HCT116 (cell line): ENCODE data around the gene C1orf115. TPM values are rescaled to one million over a fixed set of nuclear protein-coding genes. Genes with fewer than 3 reads are reported as not detected.

Experiments
- ATAC-seq: fragments of 200-7000 bp; cut with Tn5 transposase; 2 replicates; pipeline ENCODE4 v1.9.1; 2020; ENCODE audit warnings: mild to moderate bottlenecking, moderate library complexity
- BruUV-seq: library from RNA; stranded (reverse); fragments of 400-500 nt; replicated peaks from 2 replicates; lab custom pipeline; 2021; lab: Mats Ljungman, UMichigan
- CTCF ChIA-PET: fragments of 300-600 bp; sonication (Branson Sonifier 250); formaldehyde crosslinking; loops from one replicate; lab custom pipeline; 2021; ENCODE audit warnings: antibody characterized with exemption; lab: Charles Lee
- POLR2A ChIA-PET: fragments of 300-600, 350-600 bp; sonication (Branson Sonifier 250); formaldehyde crosslinking; loops from one replicate; lab custom pipeline; 2021; ENCODE audit warnings: antibody characterized with exemption; lab: Charles Lee
- RAD21 ChIA-PET, 2 experiments: fragments of 300-600 bp; sonication (Branson Sonifier 250); formaldehyde crosslinking; loops; one replicate each; lab custom pipeline; 2023; ENCODE audit warnings: low total read pairs in 2 of 2; ENCODE audit not compliant: uncharacterized antibody in 2 of 2, unreplicated experiment in 2 of 2, low non-redundant PET in 1 of 2; lab: Charles Lee
- DNase-seq: peaks from one replicate; pipeline ENCODE4 v3.0.0-alpha.2; 2010; ENCODE audit warnings: low read depth, low spot score
- H2AFZ ChIP-seq: fragments of 200-600 bp; shearing (Covaris generic), sonication (generic); 2 replicates; pipeline ENCODE4 v1.6.1; 2017; ENCODE audit warnings: low read depth, mixed run types, mixed read lengths, antibody characterized with exemption, low read length; ENCODE audit not compliant: poor library complexity, severe bottlenecking
- H3K27ac ChIP-seq: 2 replicates; pipeline ENCODE4 v1.5.1; 2012; ENCODE audit warnings: low read depth, low read length
- H3K27me3 ChIP-seq: fragments of 200-600 bp; sonication (generic); 2 replicates; pipeline ENCODE4 v1.6.1; 2016; ENCODE audit warnings: mixed run types, low read length, mixed read lengths; ENCODE audit not compliant: insufficient read depth
- H3K36me3 ChIP-seq, 2 experiments: fragments of 200-500 bp in 1 of 2; fragments of 200-600 bp in 1 of 2; sonication (Bioruptor generic) in 1 of 2; sonication (generic) in 1 of 2; 2 replicates each; pipeline versions ENCODE4 v1.5.1 to v1.6.1; 2014 to 2016; ENCODE audit warnings: low read length in 2 of 2, inconsistent platforms in 1 of 2, mixed read lengths in 1 of 2, mixed run types in 1 of 2; ENCODE audit not compliant: insufficient read depth in 2 of 2, control insufficient read depth in 1 of 2
- H3K4me1 ChIP-seq, 2 experiments: fragments of 200-600 bp in 1 of 2; sonication (generic) in 1 of 2; 2 replicates each; pipeline versions ENCODE4 v1.5.1 to v1.6.1; 2012 to 2017; ENCODE audit warnings: low read length in 2 of 2, inconsistent platforms in 1 of 2, mild to moderate bottlenecking in 1 of 2, mixed read lengths in 1 of 2, mixed run types in 1 of 2, moderate library complexity in 1 of 2; ENCODE audit not compliant: insufficient read depth in 2 of 2, control insufficient read depth in 1 of 2
- H3K4me2 ChIP-seq: fragments of 200-600 bp; sonication (generic); 2 replicates; pipeline ENCODE4 v1.6.1; 2017; ENCODE audit warnings: mixed run types, low read length, mixed read lengths
- H3K4me3 ChIP-seq, 2 experiments: fragments of 200-600 bp in 1 of 2; sonication (generic) in 1 of 2; replicated peaks in 1 of 2; 2 replicates each; pipeline ENCODE4 v1.5.1; 2011 to 2016; ENCODE audit warnings: low read length in 2 of 2, control low read depth in 1 of 2, low read depth in 1 of 2, mild to moderate bottlenecking in 1 of 2, mixed read lengths in 1 of 2, mixed run types in 1 of 2
- H3K79me2 ChIP-seq: fragments of 200-600 bp; sonication (generic); 2 replicates; pipeline ENCODE4 v1.6.1; 2017; ENCODE audit warnings: mild to moderate bottlenecking, mixed run types, low read length, moderate library complexity, mixed read lengths; ENCODE audit not compliant: insufficient read depth
- H3K9ac ChIP-seq: fragments of 200-600 bp; sonication (generic); 2 replicates; pipeline ENCODE4 v1.6.1; 2016; ENCODE audit warnings: low read length, mixed read lengths
- H3K9me2 ChIP-seq: fragments of 200-600 bp; sonication (generic), shearing (Covaris generic); 2 replicates; pipeline ENCODE4 v1.6.1; 2017; ENCODE audit warnings: mixed run types, mild to moderate bottlenecking, moderate library complexity; ENCODE audit not compliant: insufficient read depth
- H3K9me3 ChIP-seq, 2 experiments: fragments of 200-500 bp in 1 of 2; fragments of 200-600 bp in 1 of 2; sonication (Bioruptor generic) in 1 of 2; sonication (generic) in 1 of 2; 2 replicates each; pipeline ENCODE4 v1.6.1; 2014 to 2017; ENCODE audit warnings: low read length in 2 of 2, mixed read lengths in 2 of 2, inconsistent platforms in 1 of 2, low read depth in 1 of 2, mild to moderate bottlenecking in 1 of 2, mixed run types in 1 of 2, moderate library complexity in 1 of 2; ENCODE audit not compliant: control insufficient read depth in 1 of 2, insufficient read depth in 1 of 2
- H4K20me1 ChIP-seq: fragments of 200-600 bp; sonication (generic), shearing (Covaris generic); 2 replicates; pipeline ENCODE4 v1.6.1; 2017; ENCODE audit warnings: mixed run types, mild to moderate bottlenecking, moderate library complexity; ENCODE audit not compliant: insufficient read depth
- CBX3 ChIP-seq: IDR thresholded peaks from 2 replicates; pipeline ENCODE4 v1.6.1; 2012; ENCODE audit warnings: low read depth
- CEBPB ChIP-seq: IDR thresholded peaks from 2 replicates; pipeline ENCODE4 v1.6.1; 2012; ENCODE audit warnings: low read depth
- CTCF ChIP-seq, 3 experiments: fragments of 200-600 bp in 1 of 3; sonication (generic) in 1 of 3; IDR thresholded peaks in 2 of 3; conservative IDR thresholded peaks in 1 of 3; 2 replicates each; pipeline ENCODE4 v1.5.1; 2012 to 2017; ENCODE audit warnings: low read depth in 2 of 3, low read length in 2 of 3, antibody characterized with exemption in 1 of 3, borderline replicate concordance in 1 of 3, control low read depth in 1 of 3, mild to moderate bottlenecking in 1 of 3, mixed read lengths in 1 of 3, mixed run types in 1 of 3, moderate library complexity in 1 of 3; ENCODE audit not compliant: insufficient read depth in 1 of 3
- ELF1 ChIP-seq: IDR thresholded peaks from 2 replicates; pipeline ENCODE4 v1.6.1; 2012; ENCODE audit warnings: low read depth, borderline replicate concordance
- EZH2phosphoT487 ChIP-seq: fragments of 200-600 bp; IDR thresholded peaks from 2 replicates; pipeline ENCODE4 v1.6.1; 2018; ENCODE audit warnings: antibody characterized with exemption, borderline replicate concordance
- FOSL1 ChIP-seq: IDR thresholded peaks from 2 replicates; pipeline ENCODE4 v1.6.1; 2012; ENCODE audit warnings: low read depth
- JUND ChIP-seq: IDR thresholded peaks from 2 replicates; pipeline ENCODE4 v1.6.1; 2012
- MAX ChIP-seq: IDR thresholded peaks from 2 replicates; pipeline ENCODE4 v1.6.1; 2012
- POLR2A ChIP-seq: IDR thresholded peaks from 2 replicates; pipeline ENCODE4 v1.7.0; 2011; ENCODE audit warnings: borderline replicate concordance; ENCODE audit not compliant: insufficient read depth, insufficient read length; ENCODE audit errors: extremely low read depth
- POLR2AphosphoS5 ChIP-seq: IDR thresholded peaks from 2 replicates; pipeline ENCODE4 v1.6.1; 2011; ENCODE audit warnings: mild to moderate bottlenecking, low read depth, low read length, moderate library complexity
- RAD21 ChIP-seq: IDR thresholded peaks from 2 replicates; pipeline ENCODE4 v1.6.1; 2012; ENCODE audit warnings: low read depth, mild to moderate bottlenecking
- REST ChIP-seq: IDR thresholded peaks from 2 replicates; pipeline ENCODE4 v1.6.1; 2012; ENCODE audit warnings: low read depth
- SIN3A ChIP-seq: IDR thresholded peaks from 2 replicates; pipeline ENCODE4 v1.6.1; 2012; ENCODE audit warnings: low read depth
- SRF ChIP-seq: IDR thresholded peaks from 2 replicates; pipeline ENCODE4 v1.6.1; 2012; ENCODE audit warnings: low read depth
- TCF7L2 ChIP-seq: IDR thresholded peaks from 2 replicates; pipeline ENCODE4 v1.7.0; 2011; ENCODE audit warnings: borderline replicate concordance, inconsistent platforms; ENCODE audit not compliant: insufficient read depth, insufficient read length; ENCODE audit errors: extremely low read depth
- ZBTB33 ChIP-seq: IDR thresholded peaks from 2 replicates; pipeline ENCODE4 v1.6.1; 2011; ENCODE audit warnings: mild to moderate bottlenecking, low read length, moderate library complexity; ENCODE audit not compliant: insufficient replicate concordance; ENCODE audit errors: extremely low read depth
- ZFX ChIP-seq: fragments of 450-650 bp; IDR thresholded peaks from 2 replicates; pipeline ENCODE4 v1.6.1; 2017
- ZNF274 ChIP-seq: fragments of 200-500 bp; sonication (Bioruptor generic); IDR thresholded peaks from 2 replicates; pipeline ENCODE4 v1.6.1; 2014; ENCODE audit warnings: mild to moderate bottlenecking, low read depth, low read length, inconsistent platforms
- intact Hi-C: fragments of 100-400 bp; cut with micrococcal nuclease; formaldehyde crosslinking; loops from 2 replicates; pipeline ENCODE4 v1.10.0; 2022
- total RNA-seq: library from RNA; stranded (reverse); gene quantifications from one replicate; pipeline ENCODE4 v1.2.1, GENCODE V29; 2021; ENCODE audit not compliant: unreplicated experiment

Gene C1orf115
- total RNA-seq, 1 experiment from 2014 or later: 16.8 TPM

GRCh38 chr1:220708936-220709801 lies 19.0 kb downstream of the C1orf115 start (continued):
- TF ChIP-seq CEBPB: no peak

GRCh38 chr1:220710333-220710732 lies 20.2 kb downstream of the C1orf115 start:
- H4K20me1 ChIP-seq: no peaks in the 10 kb centered on the region
- H3K4me3 ChIP-seq: no peak overlapping the region
- no peak overlapping the region for H3K9ac ChIP-seq
- H3K79me2 ChIP-seq: no peaks in the 10 kb centered on the region
- TF ChIP-seq CEBPB (no peak), POLR2AphosphoS5 (no peak), RAD21 (no peak), CBX3 (no peak), SIN3A (no peak), JUND (no peak), ZNF274 (no peak), CTCF (IDR thresholded peaks at IDR 0.05 in 2 of 3, conservative IDR thresholded peaks at IDR 0.05 in 1 of 3; ENCODE audit: borderline replicate concordance in 1 of 3, insufficient read depth in 1 of 3, low read depth in 2 of 3, low read length in 2 of 3) (no peak), MAX (no peak), REST (no peak), EZH2phosphoT487 (no peak), ELF1 (no peak), TCF7L2 (no peak), FOSL1 (no peak), POLR2A (no peak), ZBTB33 (no peak), ZFX (no peak), SRF (no peak)
- no peaks in the 10 kb centered on the region for H3K4me1 ChIP-seq
- ChIA-PET CTCF (no interaction called here), RAD21 (no interaction called here), POLR2A (no interaction called here)
- intact Hi-C loops: no loop called here
- no peak overlapping the region for H3K27ac ChIP-seq
- no peak overlapping the region for H3K4me2 ChIP-seq
- no peak for ATAC-seq
- H3K9me3 ChIP-seq: no peaks in the 10 kb centered on the region
- DNase-seq: no peak
- no TSS peak for BruUV-seq
- no peaks in the 10 kb centered on the region for H3K9me2 ChIP-seq
- no peak overlapping the region for H2AFZ ChIP-seq
- H3K27me3 ChIP-seq: no peaks in the 10 kb centered on the region
- H3K36me3 ChIP-seq: no peaks in the 10 kb centered on the region
